Body of pancreas (tissue), 4 donors: ENCODE results near the gene TMEM35B.

Experiments
- POLR2A ChIP-seq, 3 donors: fragments of 450-650 bp; IDR thresholded peaks; one replicate each; pipeline ENCODE4 v1.6.1; 2016; ENCODE audit warnings: antibody characterized with exemption in 3 of 3, mild to moderate bottlenecking in 2 of 3
- TF ChIP-seq, protein P1 (sequence below), 7 experiments: fragments of 450-650 bp in 4 of 7; fragments of 200-600 bp in 3 of 7; sonication (generic) in 3 of 7; IDR thresholded peaks; one replicate each; pipeline ENCODE4 v1.5.1; 2016 to 2019; ENCODE audit warnings: antibody characterized with exemption in 7 of 7

- TF ChIP-seq, protein P1, sequence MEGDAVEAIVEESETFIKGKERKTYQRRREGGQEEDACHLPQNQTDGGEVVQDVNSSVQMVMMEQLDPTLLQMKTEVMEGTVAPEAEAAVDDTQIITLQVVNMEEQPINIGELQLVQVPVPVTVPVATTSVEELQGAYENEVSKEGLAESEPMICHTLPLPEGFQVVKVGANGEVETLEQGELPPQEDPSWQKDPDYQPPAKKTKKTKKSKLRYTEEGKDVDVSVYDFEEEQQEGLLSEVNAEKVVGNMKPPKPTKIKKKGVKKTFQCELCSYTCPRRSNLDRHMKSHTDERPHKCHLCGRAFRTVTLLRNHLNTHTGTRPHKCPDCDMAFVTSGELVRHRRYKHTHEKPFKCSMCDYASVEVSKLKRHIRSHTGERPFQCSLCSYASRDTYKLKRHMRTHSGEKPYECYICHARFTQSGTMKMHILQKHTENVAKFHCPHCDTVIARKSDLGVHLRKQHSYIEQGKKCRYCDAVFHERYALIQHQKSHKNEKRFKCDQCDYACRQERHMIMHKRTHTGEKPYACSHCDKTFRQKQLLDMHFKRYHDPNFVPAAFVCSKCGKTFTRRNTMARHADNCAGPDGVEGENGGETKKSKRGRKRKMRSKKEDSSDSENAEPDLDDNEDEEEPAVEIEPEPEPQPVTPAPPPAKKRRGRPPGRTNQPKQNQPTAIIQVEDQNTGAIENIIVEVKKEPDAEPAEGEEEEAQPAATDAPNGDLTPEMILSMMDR (IDR thresholded peaks at IDR 0.05), result no peak
- TF ChIP-seq POLR2A (IDR thresholded peaks at IDR 0.05), result no peak
Measured at GRCh38 chr1:34950428-34950827, 34.7 kb downstream of the TMEM35B start.
